ENCODE data around the gene PLXNA2. TPM values are rescaled to one million over a fixed set of nuclear protein-coding genes. Genes with fewer than 3 reads are reported as not detected.

Gene PLXNA2
- total and polyA plus RNA-seq, 2 of the 13 experiments (the other 11 are each of a cell fraction or from before 2014, with no cell fraction given), result 1.1 to 2.1 TPM

DNA sequence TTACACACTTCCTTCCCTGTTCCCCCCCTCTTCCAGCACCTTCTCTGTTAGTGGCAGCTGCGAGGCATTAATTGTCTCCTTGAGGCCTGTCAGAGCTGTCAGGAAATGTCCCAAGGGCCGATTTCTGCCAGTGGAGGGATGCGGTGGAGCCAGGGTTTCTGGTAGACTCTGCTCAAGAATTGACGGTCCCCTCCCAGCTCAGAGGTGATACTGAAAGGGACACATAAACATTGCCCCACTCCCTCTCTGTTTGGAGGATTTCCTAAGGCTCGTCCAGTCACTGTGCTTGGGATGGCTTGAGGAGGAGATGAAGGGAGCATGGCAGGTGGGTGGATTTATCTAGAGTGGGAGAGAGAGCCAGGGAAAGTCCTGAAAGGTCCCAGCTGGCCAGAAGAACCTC, 271.8 kb downstream of the PLXNA2 start:
- ChIA-PET POLR2A (no interaction called here), CTCF (ENCODE audit: low intra/inter-chr PET ratio, low total read pairs) (no interaction called here)
- no peaks in the 10 kb centered on the region for H4K20me1 ChIP-seq (ENCODE audit: insufficient read depth, low read length)
- no peaks in the 10 kb centered on the region for H3K79me2 ChIP-seq (ENCODE audit: insufficient read depth, low read length)
- no peaks in the 10 kb centered on the region for H3K9me3 ChIP-seq (ENCODE audit: low read length)
- no peaks in the 10 kb centered on the region for H3K36me3 ChIP-seq (replicated peaks in 1 of 2; ENCODE audit: control insufficient read depth in 1 of 2, insufficient read depth in 2 of 2, low read length in 2 of 2)
- H3K4me2 ChIP-seq (ENCODE audit: low read depth, low read length), result no peak overlapping the region
- H2AFZ ChIP-seq (ENCODE audit: low read length), result no peak overlapping the region
- no peak overlapping the region for H3K27ac ChIP-seq (ENCODE audit: extremely low read length, insufficient read depth, low read length)
- no peak overlapping the region for H3K9ac ChIP-seq (ENCODE audit: insufficient read depth, low read depth, low read length)
- in situ Hi-C loops (cut with HindIII; ENCODE audit: extremely low pct_ligation_motif_present, low pct_unique_long_range_greater_than_20kb), result no loop called here
- no peak for TF ChIP-seq MAFK (conservative IDR thresholded peaks at IDR 0.05 in 1 of 2, IDR thresholded peaks at IDR 0.05 in 1 of 2; ENCODE audit: low read length in 2 of 2)
- TF ChIP-seq, protein P1, sequence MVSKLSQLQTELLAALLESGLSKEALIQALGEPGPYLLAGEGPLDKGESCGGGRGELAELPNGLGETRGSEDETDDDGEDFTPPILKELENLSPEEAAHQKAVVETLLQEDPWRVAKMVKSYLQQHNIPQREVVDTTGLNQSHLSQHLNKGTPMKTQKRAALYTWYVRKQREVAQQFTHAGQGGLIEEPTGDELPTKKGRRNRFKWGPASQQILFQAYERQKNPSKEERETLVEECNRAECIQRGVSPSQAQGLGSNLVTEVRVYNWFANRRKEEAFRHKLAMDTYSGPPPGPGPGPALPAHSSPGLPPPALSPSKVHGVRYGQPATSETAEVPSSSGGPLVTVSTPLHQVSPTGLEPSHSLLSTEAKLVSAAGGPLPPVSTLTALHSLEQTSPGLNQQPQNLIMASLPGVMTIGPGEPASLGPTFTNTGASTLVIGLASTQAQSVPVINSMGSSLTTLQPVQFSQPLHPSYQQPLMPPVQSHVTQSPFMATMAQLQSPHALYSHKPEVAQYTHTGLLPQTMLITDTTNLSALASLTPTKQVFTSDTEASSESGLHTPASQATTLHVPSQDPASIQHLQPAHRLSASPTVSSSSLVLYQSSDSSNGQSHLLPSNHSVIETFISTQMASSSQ (IDR thresholded peaks at IDR 0.05; ENCODE audit: low read depth), result no peak
- TF ChIP-seq, protein P1 (CRISPR knock-in tag; IDR thresholded peaks at IDR 0.05; ENCODE audit: borderline replicate concordance), result no peak
- TF ChIP-seq IRF2 (CRISPR knock-in tag; IDR thresholded peaks at IDR 0.05), result no peak
- no peak for TF ChIP-seq ZNF451 (CRISPR knock-in tag; IDR thresholded peaks at IDR 0.05)
- no peak for TF ChIP-seq PAX8 (CRISPR knock-in tag; IDR thresholded peaks at IDR 0.05; ENCODE audit: borderline replicate concordance)
- TF ChIP-seq KLF6 (CRISPR knock-in tag; IDR thresholded peaks at IDR 0.05), result no peak
- no peak for TF ChIP-seq ZC3H13 (CRISPR knock-in tag; IDR thresholded peaks at IDR 0.05)
- no peak for TF ChIP-seq AGO1 (IDR thresholded peaks at IDR 0.05; ENCODE audit: low read depth, low read length, poor library complexity, severe bottlenecking)
- no peak for TF ChIP-seq ZFP37 (CRISPR knock-in tag; IDR thresholded peaks at IDR 0.05; ENCODE audit: borderline replicate concordance)
- TF ChIP-seq HOXA5 (CRISPR knock-in tag; IDR thresholded peaks at IDR 0.05), result no peak
- no peak for TF ChIP-seq MLLT10 (CRISPR knock-in tag; IDR thresholded peaks at IDR 0.05)
- TF ChIP-seq, protein P2, sequence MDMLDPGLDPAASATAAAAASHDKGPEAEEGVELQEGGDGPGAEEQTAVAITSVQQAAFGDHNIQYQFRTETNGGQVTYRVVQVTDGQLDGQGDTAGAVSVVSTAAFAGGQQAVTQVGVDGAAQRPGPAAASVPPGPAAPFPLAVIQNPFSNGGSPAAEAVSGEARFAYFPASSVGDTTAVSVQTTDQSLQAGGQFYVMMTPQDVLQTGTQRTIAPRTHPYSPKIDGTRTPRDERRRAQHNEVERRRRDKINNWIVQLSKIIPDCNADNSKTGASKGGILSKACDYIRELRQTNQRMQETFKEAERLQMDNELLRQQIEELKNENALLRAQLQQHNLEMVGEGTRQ (IDR thresholded peaks at IDR 0.05; ENCODE audit: low read depth, low read length), result no peak
- TF ChIP-seq, protein P2 (CRISPR knock-in tag; IDR thresholded peaks at IDR 0.05; ENCODE audit: borderline replicate concordance), result no peak
- no peak for TF ChIP-seq CAMTA2 (CRISPR knock-in tag; IDR thresholded peaks at IDR 0.05; ENCODE audit: borderline replicate concordance)
- TF ChIP-seq TBL1XR1 (IDR thresholded peaks at IDR 0.05; ENCODE audit: borderline replicate concordance, low read length, partially characterized antibody), result no peak
- no peak for TF ChIP-seq ZZZ3 (CRISPR knock-in tag; IDR thresholded peaks at IDR 0.05; ENCODE audit: borderline replicate concordance)
- TF ChIP-seq RFXAP (CRISPR knock-in tag; IDR thresholded peaks at IDR 0.05; ENCODE audit: borderline replicate concordance), result no peak
- TF ChIP-seq, protein P3, sequence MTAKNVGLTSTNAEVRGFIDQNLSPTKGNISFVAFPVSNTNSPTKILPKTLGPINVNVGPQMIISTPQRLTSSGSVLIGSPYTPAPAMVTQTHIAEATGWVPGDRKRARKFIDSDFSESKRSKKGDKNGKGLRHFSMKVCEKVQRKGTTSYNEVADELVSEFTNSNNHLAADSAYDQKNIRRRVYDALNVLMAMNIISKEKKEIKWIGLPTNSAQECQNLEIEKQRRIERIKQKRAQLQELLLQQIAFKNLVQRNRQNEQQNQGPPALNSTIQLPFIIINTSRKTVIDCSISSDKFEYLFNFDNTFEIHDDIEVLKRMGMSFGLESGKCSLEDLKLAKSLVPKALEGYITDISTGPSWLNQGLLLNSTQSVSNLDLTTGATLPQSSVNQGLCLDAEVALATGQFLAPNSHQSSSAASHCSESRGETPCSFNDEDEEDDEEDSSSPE (CRISPR knock-in tag; IDR thresholded peaks at IDR 0.05), result no peak
- intact Hi-C loops (cut with micrococcal nuclease; ENCODE audit: unreplicated experiment), result no loop called here
- H3K4me3 ChIP-seq (replicated peaks in 1 of 3; ENCODE audit: insufficient read depth in 1 of 3, low read depth in 2 of 3, low read length in 3 of 3), result no peak overlapping the region
- peaks cover 0 to 26% of the 10 kb centered on the region in 2 experiments; a peak in 2 of 5 replicates for H3K27me3 ChIP-seq (ENCODE audit: control insufficient read depth in 1 of 2, insufficient read depth in 2 of 2, low read length in 2 of 2)
- 23% methylated on average over 5 of the region's 5 CpGs for WGBS (ENCODE audit: low lambda C conversion rate)
- no peak for FAIRE-seq
- BruUV-seq (replicated peaks), result no TSS peak
- no peak for DNase-seq (ENCODE audit: low spot score)
- H3K4me1 ChIP-seq (ENCODE audit: insufficient read depth, low read length), result no peaks in the 10 kb centered on the region
- no peak for ATAC-seq

Measured in HepG2 (cell line).